Epithelial cell of proximal tubule (primary cell): ENCODE data around the gene LRRN1. TPM values are rescaled to one million over a fixed set of nuclear protein-coding genes. Genes with fewer than 3 reads are reported as not detected.

Experiments used
- DNase-seq: peaks from one replicate; pipeline ENCODE4 v3.0.0-alpha.2; 2011; ENCODE audit warnings: low read depth
- H3K4me3 ChIP-seq: 2 replicates; pipeline ENCODE4 v1.5.1; 2011; ENCODE audit warnings: low read depth, mild to moderate bottlenecking, low read length
- CTCF ChIP-seq: conservative IDR thresholded peaks from 2 replicates; pipeline ENCODE4 v1.5.1; 2012; ENCODE audit warnings: low read depth, mild to moderate bottlenecking, low read length
- total RNA-seq: library from RNA; depleted of rRNA; stranded (reverse); fragments of >200 nt; gene quantifications from 2 replicates; pipeline ENCODE4 v1.2.3, GENCODE V29; 2015

Gene LRRN1
- total RNA-seq, 1 donor from 2014 or later, result 2.6 TPM

- H3K4me3 ChIP-seq, result no peak overlapping the region
- DNase-seq, result no peak
- TF ChIP-seq CTCF, result no peak
These were observed 5.3 kb downstream of the LRRN1 start for GRCh38 chr3:3804560-3804959.

- no peak overlapping the region for H3K4me3 ChIP-seq
- DNase-seq, result no peak
- TF ChIP-seq CTCF, result no peak
These were observed 6.9 kb downstream of the LRRN1 start for GRCh38 chr3:3806092-3806491.

GRCh38 chr3:3806856-3807255, 7.6 kb downstream of the LRRN1 start:
- no peak for TF ChIP-seq CTCF
- no peak overlapping the region for H3K4me3 ChIP-seq
- DNase-seq, result no peak

- DNase-seq, result no peak
- TF ChIP-seq CTCF, result no peak
- H3K4me3 ChIP-seq, result no peak overlapping the region
These were observed 13.8 kb downstream of the LRRN1 start for GRCh38 chr3:3813013-3813412.

GRCh38 chr3:3815206-3815605, 16.0 kb downstream of the LRRN1 start:
- no peak for DNase-seq
- no peak overlapping the region for H3K4me3 ChIP-seq
- TF ChIP-seq CTCF, result no peak

GRCh38 chr3:3816034-3816433, 16.8 kb downstream of the LRRN1 start:
- H3K4me3 ChIP-seq, result no peak overlapping the region
- TF ChIP-seq CTCF, result no peak
- no peak for DNase-seq

GRCh38 chr3:3817865-3818264, 18.6 kb downstream of the LRRN1 start:
- no peak for DNase-seq
- H3K4me3 ChIP-seq, result no peak overlapping the region
- TF ChIP-seq CTCF, result no peak
